Activated naive CD4-positive, alpha-beta T cell treated with anti-CD3 and anti-CD28 coated beads, Interleukin-2, amount 50 U/mL, for 16 hours (primary cell): ENCODE data around the gene KBTBD4.
A peak's percentile ranks its signal among the peaks of the same experiment; 100 is the strongest.

Source experiments
- DNase-seq: peaks from one replicate; pipeline ENCODE4 v3.0.0-alpha.2; 2020

KBTBD4 gene

DNA sequence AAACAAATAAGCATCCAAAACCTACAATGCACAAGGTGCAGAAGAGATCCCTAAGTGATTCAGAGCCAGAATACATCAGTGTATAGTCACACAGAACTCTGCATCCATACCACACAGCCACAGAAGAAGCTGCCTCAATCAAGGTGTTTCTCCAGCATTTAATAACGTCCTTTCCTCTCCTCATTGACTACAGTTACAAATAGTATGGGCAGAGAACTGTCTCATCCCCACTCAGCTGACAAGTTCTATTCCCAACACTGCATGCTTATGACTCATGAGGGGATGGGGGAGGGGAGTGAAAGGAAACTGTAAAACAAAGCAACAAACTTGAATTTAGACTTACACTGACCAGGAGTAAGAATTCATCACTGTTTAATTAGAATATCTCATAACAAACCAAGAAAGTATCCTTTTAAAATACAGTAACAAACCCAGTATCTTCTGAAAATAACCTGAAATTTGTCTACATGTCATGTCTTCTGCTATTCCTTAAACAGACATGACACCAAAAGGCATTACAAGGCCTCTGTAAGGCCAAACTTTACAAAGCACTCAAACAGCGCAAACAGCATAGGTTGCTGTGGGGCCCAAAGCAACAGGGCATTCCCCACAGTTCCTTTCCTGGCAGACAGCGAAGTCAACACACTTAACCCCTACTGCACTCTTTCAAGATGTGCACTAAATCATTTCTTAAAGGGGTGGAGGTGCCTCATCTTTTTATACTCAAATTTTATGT, 55.1 kb downstream of the KBTBD4 start:
- peak; percentile 16 for DNase-seq
